Right lobe of liver (tissue), 6 donors: ENCODE measurements around the gene CRBN. TPM values are rescaled to one million over a fixed set of nuclear protein-coding genes. Genes with fewer than 3 reads are reported as not detected.

Experiments used
- ATAC-seq, 4 donors: fragments of 200-7000 bp; cut with Tn5 transposase; one replicate each; pipeline ENCODE4 v1.9.1; 2020; ENCODE audit warnings: mild to moderate bottlenecking in 4 of 4, moderate library complexity in 4 of 4
- DNase-seq, 3 donors: peaks; one replicate each; pipeline ENCODE4 v3.0.0-alpha.2; 2020
- H3K27ac ChIP-seq, 3 donors: fragments of 200-600 bp; one replicate each; pipeline ENCODE4 v1.8.0; 2022
- H3K27me3 ChIP-seq, 2 donors: fragments of 200-600 bp; one replicate each; pipeline ENCODE4 v1.8.0; 2022
- H3K36me3 ChIP-seq, 4 donors: fragments of 200-600 bp; sonication (generic) in 1 of 4; one replicate each; pipeline versions ENCODE4 v1.5.1 to v1.8.0; 2017 to 2022; ENCODE audit warnings: control low read depth in 1 of 4
- H3K4me1 ChIP-seq, 4 donors: fragments of 200-600 bp; sonication (generic) in 1 of 4; one replicate each; pipeline versions ENCODE4 v1.5.1 to v1.8.0; 2017 to 2022; ENCODE audit warnings: control low read depth in 1 of 4
- H3K4me3 ChIP-seq, 3 donors: fragments of 200-600 bp; one replicate each; pipeline ENCODE4 v1.8.0; 2022
- H3K9me3 ChIP-seq, 4 donors: fragments of 200-600 bp; sonication (generic) in 1 of 4; one replicate each; pipeline versions ENCODE4 v1.5.1 to v1.8.0; 2017 to 2022; ENCODE audit warnings: control low read depth in 1 of 4
- POLR2A ChIP-seq: fragments of 450-650 bp; IDR thresholded peaks from one replicate; pipeline ENCODE4 v1.6.1; 2017; ENCODE audit warnings: antibody characterized with exemption, mild to moderate bottlenecking
- WGBS: methylation state at CpG from one replicate; pipeline ENCODE4 v1.1.6; 2018; ENCODE audit warnings: low coverage, low lambda C conversion rate; ENCODE audit not compliant: insufficient coverage; ENCODE audit errors: missing lambda C conversion rate; 5-methylcytosine and 5-hydroxymethylcytosine counted together
- intact Hi-C, 2 donors: fragments of 100-400 bp; cut with DNase I; formaldehyde crosslinking; loops; one replicate each; pipeline versions ENCODE4 v1.11.2 to v1.14.1; 2022
- total RNA-seq, 6 experiments: library from RNA; depleted of rRNA in 2 of 6; stranded (reverse); fragments of >200 nt in 2 of 6; fragmentation: NEBNext Ultra II Directional in 3 of 6; extraction: Animal tissue kit (Norgen Biotek cat#: 25700) in 3 of 6; gene quantifications; one replicate each; pipeline versions ENCODE4 v1.1.0 to v1.2.4, GENCODE V29; 2016 to 2023
- TF ChIP-seq, protein P1 (sequence below), 4 donors: fragments of 200-600 bp in 3 of 4; fragments of 450-650 bp in 1 of 4; IDR thresholded peaks; one replicate each; pipeline versions ENCODE4 v1.5.1 to v1.8.0; 2016 to 2022; ENCODE audit warnings: antibody characterized with exemption in 4 of 4, mild to moderate bottlenecking in 2 of 4
- donor health status: DM: no; HTN: yes; CAD: no.
- donor health status: DM: no; HTN: no; CAD: no.
- donor health status: DM: no; HTN: no; CAD: no.
- donor health status: DM: no; HTN: yes; CAD: no.
- donor health status: DM: no; HTN: yes; CAD: no.

The CRBN gene
- total RNA-seq, 6 experiments from 2014 or later: 21.7 to 32.3 (median 24.1) TPM

DNA sequence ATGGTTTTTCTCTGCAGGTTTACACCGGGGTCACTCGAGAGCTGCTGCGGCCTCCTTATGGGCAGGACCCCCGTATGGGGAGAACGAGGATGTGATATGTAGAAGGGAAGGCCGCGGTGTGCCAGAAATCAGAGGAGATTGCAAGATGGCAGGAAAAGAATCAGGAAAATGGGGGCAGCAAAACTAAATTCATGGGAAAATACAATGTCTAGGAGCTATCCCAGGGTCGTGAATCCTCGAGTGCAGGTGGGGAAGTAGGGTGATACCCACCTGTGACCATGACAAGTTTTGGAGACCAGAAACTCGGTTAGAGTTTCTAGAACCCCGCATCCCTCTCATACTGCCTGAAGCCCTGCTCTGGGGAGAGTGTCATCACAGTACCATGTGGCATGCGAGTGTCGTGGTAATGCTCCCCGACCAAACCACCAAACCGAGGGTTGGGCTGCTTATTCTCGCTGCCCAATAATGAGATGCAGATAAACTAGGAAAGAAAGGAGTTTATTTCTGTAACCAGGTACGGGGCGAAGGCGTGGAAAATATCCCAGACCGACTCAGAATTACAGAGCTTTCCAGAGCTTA is 52.0 kb downstream of the CRBN start:
- Histone ChIP-seq H3K27ac (peak overlapping the region; percentile 85 to 90 (median 85)), H3K9me3 (no peaks in the 10 kb centered on the region), H3K4me1 (peaks cover 0 to 7% (median 0%) of the 10 kb centered on the region in 4 donors), H3K4me3 (peak overlapping the region; percentile 66 to 98 (median 95)), H3K36me3 (peaks cover 0 to 21% (median 4%) of the 10 kb centered on the region in 4 donors), H3K27me3 (no peaks in the 10 kb centered on the region)
- no peak for TF ChIP-seq POLR2A
- TF ChIP-seq, protein P1, sequence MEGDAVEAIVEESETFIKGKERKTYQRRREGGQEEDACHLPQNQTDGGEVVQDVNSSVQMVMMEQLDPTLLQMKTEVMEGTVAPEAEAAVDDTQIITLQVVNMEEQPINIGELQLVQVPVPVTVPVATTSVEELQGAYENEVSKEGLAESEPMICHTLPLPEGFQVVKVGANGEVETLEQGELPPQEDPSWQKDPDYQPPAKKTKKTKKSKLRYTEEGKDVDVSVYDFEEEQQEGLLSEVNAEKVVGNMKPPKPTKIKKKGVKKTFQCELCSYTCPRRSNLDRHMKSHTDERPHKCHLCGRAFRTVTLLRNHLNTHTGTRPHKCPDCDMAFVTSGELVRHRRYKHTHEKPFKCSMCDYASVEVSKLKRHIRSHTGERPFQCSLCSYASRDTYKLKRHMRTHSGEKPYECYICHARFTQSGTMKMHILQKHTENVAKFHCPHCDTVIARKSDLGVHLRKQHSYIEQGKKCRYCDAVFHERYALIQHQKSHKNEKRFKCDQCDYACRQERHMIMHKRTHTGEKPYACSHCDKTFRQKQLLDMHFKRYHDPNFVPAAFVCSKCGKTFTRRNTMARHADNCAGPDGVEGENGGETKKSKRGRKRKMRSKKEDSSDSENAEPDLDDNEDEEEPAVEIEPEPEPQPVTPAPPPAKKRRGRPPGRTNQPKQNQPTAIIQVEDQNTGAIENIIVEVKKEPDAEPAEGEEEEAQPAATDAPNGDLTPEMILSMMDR (IDR thresholded peaks at IDR 0.05): no peak
- DNase-seq: no peak
- ATAC-seq: no peak
- WGBS: 30% methylated on average over 20 of the region's 20 CpGs
- intact Hi-C loops: no loop called here

DNA sequence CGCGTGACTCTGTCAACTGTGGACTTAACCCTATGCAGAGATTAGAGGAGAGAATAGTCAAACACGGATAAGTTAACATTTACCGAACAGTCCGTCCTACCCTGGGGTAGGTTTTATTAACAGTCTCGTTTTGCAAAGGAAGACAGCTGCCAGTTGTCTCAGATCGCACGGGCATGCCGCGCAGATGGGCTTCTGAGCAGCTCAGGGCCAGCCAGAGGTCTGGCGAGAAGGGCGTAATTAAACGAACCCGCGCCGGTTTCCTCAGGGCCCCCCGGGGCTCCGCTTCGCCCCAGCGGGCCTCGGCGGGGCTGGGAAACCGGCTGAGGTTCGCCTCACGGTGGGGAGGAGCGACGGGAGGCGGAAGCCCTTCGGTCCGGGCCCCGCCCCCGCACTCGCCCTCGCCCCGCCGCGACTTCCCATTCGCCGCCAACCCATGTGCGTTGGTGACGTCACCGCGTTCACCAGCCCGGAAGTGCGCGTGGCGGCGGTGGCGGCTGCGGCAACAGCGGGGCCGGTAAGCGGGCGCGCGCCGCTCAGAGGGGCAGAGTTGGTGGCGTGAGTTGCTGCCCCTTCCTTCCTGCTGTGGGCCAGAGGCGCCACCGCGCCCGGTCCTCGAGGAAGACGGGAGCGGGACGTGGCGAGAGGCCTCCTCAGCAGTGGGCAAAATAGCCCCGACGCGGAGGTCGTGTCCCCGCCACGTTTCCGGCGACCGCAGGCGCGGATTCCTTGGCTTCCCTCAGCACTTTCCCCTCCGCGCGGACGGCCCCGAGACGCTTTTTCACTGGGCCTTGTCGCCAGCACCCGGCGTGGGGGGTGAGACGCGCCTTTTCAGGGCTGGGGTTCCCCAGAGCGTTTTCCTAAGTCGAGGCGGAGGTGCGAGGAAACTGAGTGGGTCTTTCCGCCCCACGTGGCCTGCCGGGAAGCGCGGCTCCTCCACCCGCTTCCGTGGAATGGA is 52.7 kb downstream of the CRBN start, which contains the start of gene TRNT1:
TRNT1 (plus strand) TSS at position 464 of the 955 bp plus-strand sequence. CDS start 2,101 bp downstream, outside the sequence.
- DNase-seq (peak; percentile 97 to 98 (median 97)), ATAC-seq (peak; percentile 99 to 100 (median 99))
- TF ChIP-seq, protein P1 (IDR thresholded peaks at IDR 0.05): no peak
- TF ChIP-seq POLR2A: peak; percentile 94
- Histone ChIP-seq H3K27me3 (no peaks in the 10 kb centered on the region), H3K4me3 (peak within 1 kb of the TSS; percentile 66 to 98 (median 95)), H3K4me1 (peaks cover 0 to 7% (median 0%) of the 10 kb centered on the region in 4 donors), H3K36me3 (peaks cover 0 to 21% (median 4%) of the 10 kb centered on the region in 4 donors), H3K9me3 (no peaks in the 10 kb centered on the region), H3K27ac (peak within 1 kb of the TSS; percentile 85 to 90 (median 85))
- 0% methylated on average over 35 of the region's 100 CpGs for WGBS
- intact Hi-C loops: no loop called here

DNA sequence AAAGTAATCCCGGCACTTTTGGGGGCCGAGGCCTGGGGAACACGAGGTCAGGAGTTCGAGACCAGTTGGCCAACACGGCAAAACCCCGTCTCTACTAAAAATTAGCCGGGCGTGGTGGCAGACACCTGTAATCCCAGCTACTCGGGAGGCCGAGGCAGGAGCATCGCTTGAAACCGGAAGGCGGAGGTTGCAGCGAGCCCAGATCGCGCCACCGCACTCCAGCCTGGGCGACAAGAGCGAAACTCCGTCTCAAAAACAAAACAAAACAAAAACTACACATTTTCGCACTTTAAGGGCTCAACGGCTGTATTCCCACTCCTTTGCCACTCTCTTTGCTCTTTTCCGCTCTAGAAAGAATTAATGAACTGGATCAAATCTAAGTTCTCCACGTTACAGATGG is 53.5 kb downstream of the CRBN start:
- peaks cover 0 to 18% (median 4%) of the 10 kb centered on the region in 4 donors for H3K36me3 ChIP-seq
- TF ChIP-seq, protein P1 (IDR thresholded peaks at IDR 0.05): no peak
- no peak for TF ChIP-seq POLR2A
- peaks cover 0 to 7% (median 0%) of the 10 kb centered on the region in 4 donors for H3K4me1 ChIP-seq
- DNase-seq: no peak
- no peaks in the 10 kb centered on the region for H3K27me3 ChIP-seq
- H3K27ac ChIP-seq: peak overlapping the region; percentile 85 to 90 (median 85)
- H3K4me3 ChIP-seq: peak overlapping the region; percentile 66 to 98 (median 95)
- WGBS: 87% methylated on average over 16 of the region's 24 CpGs
- H3K9me3 ChIP-seq: no peaks in the 10 kb centered on the region
- no peak for ATAC-seq
- intact Hi-C loops: no loop called here

DNA sequence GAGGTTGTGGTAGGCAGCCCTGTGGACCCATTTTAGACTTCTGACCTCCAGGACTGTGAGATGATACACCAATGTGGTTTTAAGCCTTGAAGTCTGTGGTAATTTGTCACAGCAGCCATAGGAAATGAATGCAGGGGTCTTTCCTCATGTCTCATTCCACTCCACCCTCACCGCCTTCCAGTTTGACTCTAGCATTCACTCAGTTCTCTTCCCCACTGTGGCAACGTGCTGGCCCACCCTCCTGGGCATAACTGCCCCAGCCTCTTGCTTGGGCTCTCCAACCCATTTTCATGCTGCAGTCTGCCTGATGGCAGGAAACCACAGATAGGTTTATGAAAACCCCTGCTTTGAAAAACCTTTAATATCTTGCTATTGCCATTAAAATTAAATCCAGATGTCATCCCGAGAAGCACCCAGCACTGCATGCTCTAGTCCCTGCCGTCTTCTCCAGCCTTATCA is 60.1 kb downstream of the CRBN start:
- WGBS: 52% methylated on average over 4 of the region's 4 CpGs
- H3K4me1 ChIP-seq: no peaks in the 10 kb centered on the region
- no peak overlapping the region for H3K27ac ChIP-seq
- intact Hi-C loops: no loop called here
- no peaks in the 10 kb centered on the region for H3K36me3 ChIP-seq
- no peak for TF ChIP-seq POLR2A
- TF ChIP-seq, protein P1 (IDR thresholded peaks at IDR 0.05): no peak
- no peak for DNase-seq
- H3K9me3 ChIP-seq: no peaks in the 10 kb centered on the region
- no peak overlapping the region for H3K4me3 ChIP-seq
- ATAC-seq: no peak
- no peaks in the 10 kb centered on the region for H3K27me3 ChIP-seq
